H9 (cell line): ENCODE data around the gene PARP6. TPM values are rescaled to one million over a fixed set of nuclear protein-coding genes. Genes with fewer than 3 reads are reported as not detected.
A peak's percentile ranks its signal among the peaks of the same experiment; 100 is the strongest.

Experiments used
- DNase-seq: peaks from one replicate; pipeline ENCODE4 v3.0.0-alpha.2; 2017
- H2AFZ ChIP-seq: one replicate; pipeline ENCODE4 v1.6.1; 2013; ENCODE audit warnings: mild to moderate bottlenecking, low read length, control low read depth, moderate library complexity
- H2AK5ac ChIP-seq: 2 replicates; pipeline ENCODE4 v1.6.1; 2013; ENCODE audit warnings: low read length, control low read depth, mixed read lengths; ENCODE audit not compliant: insufficient read length
- H2BK120ac ChIP-seq: one replicate; pipeline ENCODE4 v1.6.1; 2013; ENCODE audit warnings: low read depth, mild to moderate bottlenecking, low read length, control low read depth, inconsistent platforms; ENCODE audit not compliant: poor library complexity, severe bottlenecking
- H2BK12ac ChIP-seq: 2 replicates; pipeline ENCODE4 v1.6.1; 2013; ENCODE audit warnings: low read length, control low read depth, mixed read lengths, low read depth; ENCODE audit not compliant: insufficient read length
- H2BK15ac ChIP-seq: 2 replicates; pipeline ENCODE4 v1.6.1; 2013; ENCODE audit warnings: low read depth, low read length, control low read depth
- H2BK20ac ChIP-seq: one replicate; pipeline ENCODE4 v1.6.1; 2013; ENCODE audit warnings: low read depth, mild to moderate bottlenecking, low read length, control low read depth, inconsistent platforms; ENCODE audit not compliant: poor library complexity, severe bottlenecking
- H2BK5ac ChIP-seq: 2 replicates; pipeline ENCODE4 v1.6.1; 2013; ENCODE audit warnings: low read length, control low read depth, mixed read lengths; ENCODE audit not compliant: insufficient read length
- H3K14ac ChIP-seq: 2 replicates; pipeline ENCODE4 v1.6.1; 2013; ENCODE audit warnings: low read length, control low read depth; ENCODE audit not compliant: insufficient read depth
- H3K18ac ChIP-seq: 2 replicates; pipeline ENCODE4 v1.6.1; 2013; ENCODE audit warnings: low read depth, mild to moderate bottlenecking, mixed read lengths, low read length, control low read depth; ENCODE audit not compliant: insufficient read length
- H3K23ac ChIP-seq: 2 replicates; pipeline ENCODE4 v1.6.1; 2013; ENCODE audit warnings: low read length, control low read depth, mixed read lengths, low read depth; ENCODE audit not compliant: insufficient read length
- H3K23me2 ChIP-seq: 2 replicates; pipeline ENCODE4 v1.6.1; 2013; ENCODE audit warnings: low read depth, mild to moderate bottlenecking, mixed read lengths, low read length, control low read depth; ENCODE audit not compliant: insufficient read length, poor library complexity, severe bottlenecking
- H3K27ac ChIP-seq: 2 replicates; pipeline ENCODE4 v1.5.1; 2013; ENCODE audit warnings: low read length, control low read depth, mixed read lengths, low read depth; ENCODE audit not compliant: insufficient read length
- H3K27me3 ChIP-seq: 2 replicates; pipeline ENCODE4 v1.6.1; 2013; ENCODE audit warnings: low read length, control low read depth, inconsistent platforms; ENCODE audit not compliant: insufficient read depth
- H3K4ac ChIP-seq: 2 replicates; pipeline ENCODE4 v1.6.1; 2013; ENCODE audit warnings: low read depth, mild to moderate bottlenecking, control low read depth, inconsistent platforms, low read length, moderate library complexity
- H3K4me1 ChIP-seq: 2 replicates; pipeline ENCODE4 v1.6.1; 2013; ENCODE audit warnings: low read length, control low read depth, inconsistent platforms; ENCODE audit not compliant: insufficient read depth
- H3K4me2 ChIP-seq: 2 replicates; pipeline ENCODE4 v1.6.1; 2013; ENCODE audit warnings: low read length, control low read depth, mixed read lengths; ENCODE audit not compliant: insufficient read length, insufficient read depth
- H3K56ac ChIP-seq: 2 replicates; pipeline ENCODE4 v1.6.1; 2013; ENCODE audit warnings: low read depth, mild to moderate bottlenecking, mixed read lengths, low read length, control low read depth; ENCODE audit not compliant: insufficient read length
- H3K79me1 ChIP-seq: 2 replicates; pipeline ENCODE4 v1.6.1; 2013; ENCODE audit warnings: low read depth, mild to moderate bottlenecking, moderate library complexity, low read length, control low read depth, inconsistent platforms; ENCODE audit not compliant: insufficient read depth, poor library complexity, severe bottlenecking
- H3K79me2 ChIP-seq: 2 replicates; pipeline ENCODE4 v1.6.1; 2013; ENCODE audit warnings: low read length, control low read depth, inconsistent platforms; ENCODE audit not compliant: insufficient read depth
- H3K9ac ChIP-seq: 2 replicates; pipeline ENCODE4 v1.6.1; 2013; ENCODE audit warnings: low read length, control low read depth, mixed read lengths; ENCODE audit not compliant: insufficient read length; ENCODE audit errors: extremely low read depth
- H3K9me3 ChIP-seq: one replicate; pipeline ENCODE4 v1.6.1; 2013; ENCODE audit warnings: low read depth, low read length, inconsistent platforms; ENCODE audit not compliant: control insufficient read depth
- H3T11ph ChIP-seq: one replicate; pipeline ENCODE4 v1.6.1; 2013; ENCODE audit warnings: mild to moderate bottlenecking, low read length, control low read depth, inconsistent platforms
- H4K20me1 ChIP-seq: one replicate; pipeline ENCODE4 v1.6.1; 2013; ENCODE audit not compliant: control insufficient read depth, insufficient read length, insufficient read depth
- H4K5ac ChIP-seq: 2 replicates; pipeline ENCODE4 v1.6.1; 2013; ENCODE audit warnings: low read depth, mild to moderate bottlenecking, mixed read lengths, low read length, control low read depth; ENCODE audit not compliant: insufficient read length
- H4K8ac ChIP-seq: replicated peaks from 2 replicates; pipeline ENCODE4 v1.6.1; 2013; ENCODE audit warnings: low read length, control low read depth, mixed read lengths, low read depth; ENCODE audit not compliant: insufficient read length
- H4K91ac ChIP-seq: 2 replicates; pipeline ENCODE4 v1.6.1; 2013; ENCODE audit warnings: low read depth, mild to moderate bottlenecking, moderate library complexity, mixed read lengths, low read length, control low read depth; ENCODE audit not compliant: insufficient read length
- H3K27ac Mint-ChIP-seq, 3 experiments: 2 replicates in 2 of 3; 3 replicates in 1 of 3; pipeline ENCODE4 v1.8.0; 2020 to 2021; ENCODE audit warnings: mixed read lengths in 3 of 3, mild to moderate bottlenecking in 1 of 3, moderate library complexity in 1 of 3
- H3K27me3 Mint-ChIP-seq: 2 replicates; pipeline ENCODE4 v1.8.0; 2021; ENCODE audit warnings: low read depth, mild to moderate bottlenecking, moderate library complexity, mixed read lengths
- H3K36me3 Mint-ChIP-seq, 3 experiments: 2 replicates in 2 of 3; 3 replicates in 1 of 3; pipeline ENCODE4 v1.8.0; 2020 to 2021; ENCODE audit warnings: low read depth in 3 of 3, mixed read lengths in 3 of 3; ENCODE audit not compliant: insufficient read depth in 1 of 3
- H3K4me1 Mint-ChIP-seq, 2 experiments: 2 replicates each; pipeline ENCODE4 v1.8.0; 2020; ENCODE audit warnings: mixed read lengths in 2 of 2
- H3K4me3 Mint-ChIP-seq, 2 experiments: 2 replicates in 1 of 2; 3 replicates in 1 of 2; pipeline ENCODE4 v1.8.0; 2020 to 2021; ENCODE audit warnings: mild to moderate bottlenecking in 2 of 2, mixed read lengths in 2 of 2, moderate library complexity in 1 of 2
- H3K9me3 Mint-ChIP-seq, 2 experiments: 2 replicates in 1 of 2; 3 replicates in 1 of 2; pipeline ENCODE4 v1.8.0; 2020; ENCODE audit warnings: mild to moderate bottlenecking in 2 of 2, mixed read lengths in 2 of 2, moderate library complexity in 1 of 2
- WGBS: extraction: QIAGEN DNeasy Blood & Tissue Kit; methylation state at CpG from one replicate; pipeline ENCODE4 v1.1.7; 2013; ENCODE audit warnings: missing lambda C conversion rate, low lambda C conversion rate, mixed read lengths; ENCODE audit not compliant: insufficient read length; ENCODE audit errors: extremely low coverage; 5-methylcytosine and 5-hydroxymethylcytosine counted together
- total RNA-seq: library from RNA; stranded (reverse); gene quantifications from 2 replicates; pipeline ENCODE4 v1.2.1, GENCODE V29; 2021
- TF ChIP-seq, protein P1 (sequence below): fragments of 200-600 bp; sonication (generic); conservative IDR thresholded peaks from 3 replicates; pipeline ENCODE4 v1.8.0; 2021; ENCODE audit warnings: antibody characterized with exemption, mild to moderate bottlenecking

Gene PARP6
- total RNA-seq, 1 experiment from 2014 or later, result 54.4 TPM

GRCh38 chr15:72222393-72222792 lies 50.0 kb downstream of the PARP6 start:
- no peak overlapping the region for H3K56ac ChIP-seq
- Mint-ChIP-seq H3K27me3 (no peaks in the 10 kb centered on the region), H3K9me3 (no peaks in the 10 kb centered on the region), H3K27ac (0 out of 7 replicates have a peak overlapping the region, but pooled peaks of 1 of the 3 experiments have one; percentile 3), H3K4me1 (peaks cover 44 to 47% of the 10 kb centered on the region in 2 experiments), H3K4me3 (no peak overlapping the region), H3K36me3 (peaks cover 16 to 73% (median 70%) of the 10 kb centered on the region in 3 experiments; a peak in 6 of 7 replicates)
- H2BK20ac ChIP-seq, result no peak overlapping the region
- H3K4me2 ChIP-seq, result no peak overlapping the region
- H2BK5ac ChIP-seq, result no peak overlapping the region
- no peak overlapping the region for H4K5ac ChIP-seq
- no peak overlapping the region for H4K8ac ChIP-seq
- no peak overlapping the region for H2AK5ac ChIP-seq
- no peak overlapping the region for H2BK120ac ChIP-seq
- H4K91ac ChIP-seq, result no peak overlapping the region
- no peak for DNase-seq
- no peak overlapping the region; the same call in 1 of the 2 replicates for H3K14ac ChIP-seq
- peaks cover 3% of the 10 kb centered on the region; the same call in 1 of the 2 replicates for H3K4me1 ChIP-seq
- no peak overlapping the region for H3K18ac ChIP-seq
- no peak overlapping the region for H3K23ac ChIP-seq
- H2AFZ ChIP-seq, result no peak overlapping the region
- H3K4ac ChIP-seq, result no peak overlapping the region
- peaks cover 49% of the 10 kb centered on the region; the same call in 1 of the 2 replicates for H3K79me2 ChIP-seq
- no CpG with 5 or more reads among the region's 4 CpGs for WGBS
- no peak overlapping the region for H3K27ac ChIP-seq
- no peak overlapping the region for H3K9ac ChIP-seq
- no peak overlapping the region for H2BK12ac ChIP-seq
- no peaks in the 10 kb centered on the region for H3K9me3 ChIP-seq
- no peak overlapping the region for H3T11ph ChIP-seq
- no peaks in the 10 kb centered on the region for H4K20me1 ChIP-seq
- no peaks in the 10 kb centered on the region for H3K27me3 ChIP-seq
- peaks cover 20% of the 10 kb centered on the region for H3K79me1 ChIP-seq
- H3K23me2 ChIP-seq, result peaks cover 5% of the 10 kb centered on the region
- H2BK15ac ChIP-seq, result no peak overlapping the region
- TF ChIP-seq, protein P1, sequence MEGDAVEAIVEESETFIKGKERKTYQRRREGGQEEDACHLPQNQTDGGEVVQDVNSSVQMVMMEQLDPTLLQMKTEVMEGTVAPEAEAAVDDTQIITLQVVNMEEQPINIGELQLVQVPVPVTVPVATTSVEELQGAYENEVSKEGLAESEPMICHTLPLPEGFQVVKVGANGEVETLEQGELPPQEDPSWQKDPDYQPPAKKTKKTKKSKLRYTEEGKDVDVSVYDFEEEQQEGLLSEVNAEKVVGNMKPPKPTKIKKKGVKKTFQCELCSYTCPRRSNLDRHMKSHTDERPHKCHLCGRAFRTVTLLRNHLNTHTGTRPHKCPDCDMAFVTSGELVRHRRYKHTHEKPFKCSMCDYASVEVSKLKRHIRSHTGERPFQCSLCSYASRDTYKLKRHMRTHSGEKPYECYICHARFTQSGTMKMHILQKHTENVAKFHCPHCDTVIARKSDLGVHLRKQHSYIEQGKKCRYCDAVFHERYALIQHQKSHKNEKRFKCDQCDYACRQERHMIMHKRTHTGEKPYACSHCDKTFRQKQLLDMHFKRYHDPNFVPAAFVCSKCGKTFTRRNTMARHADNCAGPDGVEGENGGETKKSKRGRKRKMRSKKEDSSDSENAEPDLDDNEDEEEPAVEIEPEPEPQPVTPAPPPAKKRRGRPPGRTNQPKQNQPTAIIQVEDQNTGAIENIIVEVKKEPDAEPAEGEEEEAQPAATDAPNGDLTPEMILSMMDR, result no peak
